ENCODE data around the gene MARK4.

MARK4 gene

DNA sequence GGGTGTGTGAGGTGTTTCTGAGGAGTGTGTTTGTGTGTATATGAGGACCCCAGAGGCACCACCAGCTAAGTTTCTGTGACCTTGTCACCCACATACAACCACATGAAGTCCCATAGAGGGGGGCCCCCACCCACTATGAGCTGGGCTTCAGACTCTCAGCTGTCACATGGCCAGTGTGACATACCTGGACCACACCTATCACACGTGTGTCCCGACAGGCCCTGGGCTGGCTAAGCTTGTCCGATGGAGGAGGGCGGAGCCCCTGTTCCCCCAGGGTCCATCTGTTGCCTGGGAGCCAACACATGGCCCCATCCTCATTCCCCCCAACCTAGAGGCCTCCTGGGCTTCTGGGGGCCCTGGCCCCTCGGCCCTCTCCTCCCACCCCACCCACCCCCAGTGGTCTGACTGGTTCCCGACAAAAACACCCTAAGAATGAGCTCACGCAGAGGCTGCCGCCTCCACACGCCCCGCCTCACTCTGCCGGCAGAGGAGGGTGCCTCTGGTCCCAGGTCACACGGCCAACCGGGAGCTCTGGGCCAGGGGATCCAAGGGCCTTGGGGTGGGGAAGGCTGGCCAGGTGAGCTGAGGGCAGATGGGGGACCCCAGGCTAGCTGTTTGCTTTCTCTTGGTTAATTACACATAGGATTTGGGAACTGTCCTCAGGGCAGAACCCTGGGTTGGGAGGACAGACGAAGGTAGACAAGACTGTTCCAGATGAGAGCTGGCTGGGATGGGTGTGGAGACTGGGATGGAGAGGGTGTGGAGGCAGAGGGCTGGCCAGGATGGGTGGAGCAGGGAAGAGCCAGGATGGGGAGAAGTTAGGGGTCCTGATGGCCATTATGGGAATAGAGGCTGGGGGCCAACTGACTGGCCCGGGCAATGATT is 93.8 kb downstream of the MARK4 start:
- DNase-seq, result no peak

DNA sequence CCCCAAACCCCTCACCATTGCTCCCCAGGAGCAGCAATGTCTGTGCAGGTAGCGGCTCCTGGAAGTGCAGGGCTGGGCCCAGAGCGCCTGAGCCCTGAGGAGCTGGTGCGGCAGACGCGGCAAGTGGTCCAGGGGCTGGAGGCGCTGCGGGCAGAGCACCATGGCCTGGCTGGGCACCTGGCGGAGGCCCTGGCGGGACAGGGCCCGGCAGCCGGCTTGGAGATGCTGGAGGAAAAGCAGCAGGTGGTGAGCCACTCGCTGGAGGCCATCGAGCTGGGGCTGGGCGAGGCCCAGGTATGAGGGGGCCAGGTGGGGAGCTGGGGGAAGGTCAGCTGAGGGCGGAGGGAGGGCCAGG is 94.4 kb downstream of the MARK4 start:
- no peak for DNase-seq

- peak; percentile 7 for DNase-seq
Observed at GRCh38 chr19:45346449-45346848, 95.4 kb downstream of the MARK4 start.

- no peak for DNase-seq
Observed at GRCh38 chr19:45347570-45348366, 96.7 kb downstream of the MARK4 start.

- DNase-seq, result no peak
Observed at GRCh38 chr19:45348367-45349125, 97.5 kb downstream of the MARK4 start.

DNA sequence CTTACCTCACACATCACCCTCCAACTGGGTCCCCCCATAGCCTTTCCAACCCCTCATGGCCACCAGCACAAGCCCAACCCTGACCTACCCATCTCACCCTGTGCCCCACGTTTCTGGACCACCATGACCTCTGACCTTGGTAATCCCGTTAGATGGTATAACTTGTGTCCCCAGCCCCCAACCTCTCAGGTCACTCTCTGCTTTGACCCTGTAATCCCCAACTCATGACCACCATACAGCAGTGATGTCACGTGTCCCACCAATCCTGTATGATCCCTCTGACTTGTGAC is 98.0 kb downstream of the MARK4 start:
- no peak for DNase-seq

- no peak for DNase-seq
Observed at GRCh38 chr19:45349430-45349941, 98.4 kb downstream of the MARK4 start.

DNA sequence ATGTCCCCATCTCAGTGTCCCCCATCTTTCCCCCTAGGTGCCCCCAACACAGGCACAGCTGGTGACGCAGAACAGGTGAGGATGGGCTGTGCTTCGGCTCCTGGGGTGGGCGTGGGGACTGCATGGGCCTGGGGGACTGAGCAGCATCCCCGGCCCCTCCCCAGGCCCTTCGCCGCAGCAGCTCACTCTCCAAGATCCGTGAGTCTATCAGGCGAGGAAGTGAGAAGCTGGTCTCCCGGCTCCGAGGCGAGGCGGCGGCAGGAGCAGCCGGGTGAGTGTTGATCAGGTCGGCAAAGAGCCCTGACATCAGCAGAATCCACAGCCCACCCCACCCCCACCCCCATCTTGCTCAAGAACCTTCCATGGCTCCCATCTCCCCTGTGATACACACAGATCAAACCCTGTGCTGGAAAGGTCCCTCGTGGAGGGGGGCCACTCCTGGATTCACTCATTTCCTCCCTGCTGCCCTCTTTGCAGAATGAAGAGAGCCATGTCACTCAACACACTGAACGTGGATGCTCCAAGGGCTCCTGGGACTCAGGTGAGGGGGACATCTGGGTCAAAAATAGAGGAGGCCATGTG is 99.5 kb downstream of the MARK4 start:
- DNase-seq, result no peak

GRCh38 chr19:45351401-45351952 is 100.4 kb downstream of the MARK4 start:
- no peak for DNase-seq

GRCh38 chr19:45352062-45352461 is 101.0 kb downstream of the MARK4 start:
- no peak for DNase-seq

DNA sequence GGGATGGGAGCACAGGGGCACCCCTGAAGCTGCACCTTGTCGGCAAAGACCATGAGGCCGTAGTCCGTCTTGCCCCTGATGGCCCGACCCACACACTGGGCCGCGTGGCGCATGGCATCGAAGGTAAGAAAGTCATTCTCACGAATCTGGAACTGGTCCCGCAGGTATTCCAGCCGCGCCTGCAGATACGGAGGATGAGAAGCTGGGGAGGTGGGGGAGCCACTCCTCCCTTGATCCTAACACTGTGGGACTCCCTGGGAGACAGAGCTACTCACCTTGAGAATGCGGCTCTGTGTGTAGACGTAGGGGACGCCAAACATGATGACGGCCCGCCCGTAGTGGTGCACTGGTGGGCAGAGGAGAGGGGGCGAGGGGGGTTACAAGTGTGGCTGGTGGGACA is 101.4 kb downstream of the MARK4 start:
- no peak for DNase-seq

GRCh38 chr19:45352914-45353796 is 102.1 kb downstream of the MARK4 start:
- no peak for DNase-seq

DNA sequence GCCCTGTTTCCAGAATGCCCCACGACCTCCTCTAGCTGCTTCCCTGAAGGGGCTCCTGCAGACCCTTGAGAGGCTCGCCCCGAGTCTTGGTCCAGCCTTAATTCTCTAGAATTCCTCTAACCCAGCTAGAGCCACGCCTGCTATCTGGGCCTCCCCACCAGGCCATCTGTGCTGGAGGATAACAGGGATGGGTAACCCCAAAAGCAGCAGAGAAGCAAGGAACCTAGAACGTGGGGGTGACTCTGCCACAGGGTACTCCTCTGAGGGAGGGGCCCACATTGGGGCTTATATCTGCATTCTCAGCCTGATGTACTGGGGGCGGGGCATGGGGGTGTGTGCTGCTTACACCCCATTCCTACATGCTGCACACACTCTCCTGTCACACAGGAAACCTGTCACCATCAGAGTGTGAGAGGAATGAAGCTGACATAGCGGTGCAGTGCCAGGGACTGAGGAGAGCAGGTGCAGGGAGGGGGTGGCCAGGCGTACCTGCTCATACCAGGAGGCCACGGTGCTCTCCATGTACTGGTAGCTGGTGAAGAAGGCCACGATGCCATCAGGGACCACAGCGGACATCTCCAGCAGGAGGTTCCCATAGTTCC is 103.3 kb downstream of the MARK4 start:
- DNase-seq, result no peak
